Measurements from ENCODE around the gene CFAP52.

The CFAP52 gene

DNA sequence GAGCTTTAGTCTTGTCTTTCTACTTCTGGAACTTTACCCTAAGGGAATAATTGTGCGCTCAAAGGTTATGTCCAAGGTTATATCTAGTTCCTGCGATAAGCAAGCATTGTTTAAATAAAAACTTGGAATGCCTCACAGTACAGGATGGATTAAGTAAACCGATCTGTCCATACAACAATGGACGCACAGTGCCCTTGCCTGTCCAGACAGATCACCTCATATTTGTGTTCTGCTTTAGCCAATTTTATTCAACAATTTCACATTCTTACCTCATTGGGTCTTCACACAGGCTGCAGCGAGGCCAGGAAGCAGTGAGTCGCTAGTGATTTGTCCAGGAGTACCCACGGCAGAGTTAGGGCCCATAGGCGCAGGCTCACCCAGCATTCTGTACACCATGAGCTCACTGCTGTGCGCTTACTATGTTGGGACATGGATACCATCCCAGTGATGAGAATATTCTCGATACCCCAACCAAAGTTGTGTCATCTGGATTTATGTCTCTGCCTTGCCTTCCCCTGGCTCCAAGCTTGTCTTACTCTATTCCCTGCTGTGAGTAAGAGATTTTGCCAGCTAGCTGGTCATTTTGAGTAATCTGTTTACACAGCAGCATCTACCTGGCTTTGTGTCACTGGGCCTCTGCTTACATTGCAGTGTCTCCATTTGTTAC, 108.6 kb downstream of the CFAP52 start:
- TF ChIP-seq, protein P1, sequence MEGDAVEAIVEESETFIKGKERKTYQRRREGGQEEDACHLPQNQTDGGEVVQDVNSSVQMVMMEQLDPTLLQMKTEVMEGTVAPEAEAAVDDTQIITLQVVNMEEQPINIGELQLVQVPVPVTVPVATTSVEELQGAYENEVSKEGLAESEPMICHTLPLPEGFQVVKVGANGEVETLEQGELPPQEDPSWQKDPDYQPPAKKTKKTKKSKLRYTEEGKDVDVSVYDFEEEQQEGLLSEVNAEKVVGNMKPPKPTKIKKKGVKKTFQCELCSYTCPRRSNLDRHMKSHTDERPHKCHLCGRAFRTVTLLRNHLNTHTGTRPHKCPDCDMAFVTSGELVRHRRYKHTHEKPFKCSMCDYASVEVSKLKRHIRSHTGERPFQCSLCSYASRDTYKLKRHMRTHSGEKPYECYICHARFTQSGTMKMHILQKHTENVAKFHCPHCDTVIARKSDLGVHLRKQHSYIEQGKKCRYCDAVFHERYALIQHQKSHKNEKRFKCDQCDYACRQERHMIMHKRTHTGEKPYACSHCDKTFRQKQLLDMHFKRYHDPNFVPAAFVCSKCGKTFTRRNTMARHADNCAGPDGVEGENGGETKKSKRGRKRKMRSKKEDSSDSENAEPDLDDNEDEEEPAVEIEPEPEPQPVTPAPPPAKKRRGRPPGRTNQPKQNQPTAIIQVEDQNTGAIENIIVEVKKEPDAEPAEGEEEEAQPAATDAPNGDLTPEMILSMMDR (IDR thresholded peaks at IDR 0.05; ENCODE audit: low read depth, low read length): no peak
- in situ Hi-C loops (cut with HindIII; ENCODE audit: low sequenced_read_pairs): no loop called here
- peak; percentile 36 for DNase-seq (ENCODE audit: low read depth, low spot score)
- H3K4me3 ChIP-seq (ENCODE audit: low read depth, low read length): no peak overlapping the region
